A549 (cell line): ENCODE results near the gene HFM1.
"Not testable (repeated sequence)": the region's sequence is repeated elsewhere in the genome, so short reads cannot be mapped to it uniquely, and the experiment has no call there.

Experiments used
- BHLHE40 ChIP-seq: IDR thresholded peaks from 2 replicates; pipeline ENCODE4 v1.6.1; 2012; ENCODE audit warnings: low read depth, low read length, inconsistent platforms
- CBX2 ChIP-seq: fragments of 200-600 bp; sonication (generic); IDR thresholded peaks from 2 replicates; pipeline ENCODE4 v1.6.1; 2016; ENCODE audit warnings: low read depth, mild to moderate bottlenecking, borderline replicate concordance
- CBX8 ChIP-seq: fragments of 200-600 bp; sonication (generic); IDR thresholded peaks from 2 replicates; pipeline ENCODE4 v1.6.1; 2016
- CEBPB ChIP-seq, 2 experiments: fragments of >200 bp in 1 of 2; sonication (Bioruptor Twin) in 1 of 2; formaldehyde crosslinking in 1 of 2; IDR thresholded peaks; 2 replicates each; pipeline ENCODE4 v1.6.1; 2012 to 2016
- CTCF ChIP-seq: fragments of >200 bp; sonication (Bioruptor Twin); formaldehyde crosslinking; IDR thresholded peaks from 3 replicates; pipeline ENCODE4 v1.5.1; 2016
- EP300 ChIP-seq, 2 experiments: fragments of >200 bp; sonication (Bioruptor Twin); formaldehyde crosslinking; IDR thresholded peaks; 2 replicates in 1 of 2; 3 replicates in 1 of 2; pipeline ENCODE4 v1.6.1; 2016 to 2017
- MAX ChIP-seq: IDR thresholded peaks from 2 replicates; pipeline ENCODE4 v1.6.1; 2012
- POLR2A ChIP-seq: IDR thresholded peaks from 2 replicates; pipeline ENCODE4 v1.6.1; 2012; ENCODE audit warnings: mild to moderate bottlenecking, low read length
- RNF2 ChIP-seq: fragments of 200-600 bp; sonication (generic); IDR thresholded peaks from 2 replicates; pipeline ENCODE4 v1.6.1; 2016; ENCODE audit warnings: low read depth, mild to moderate bottlenecking, antibody characterized with exemption, moderate library complexity, borderline replicate concordance
- ZSCAN20 ChIP-seq: fragments of 250-450 bp; sonication (Bioruptor Pico); IDR thresholded peaks from 2 replicates; pipeline ENCODE4 v1.8.0; 2022; ENCODE audit warnings: mild to moderate bottlenecking, moderate library complexity

- TF ChIP-seq MAX; CBX8; POLR2A; BHLHE40; EP300 (IDR thresholded peaks at IDR 0.05); CTCF; ZSCAN20 (CRISPR knock-in tag); CBX2; CEBPB (IDR thresholded peaks at IDR 0.05); RNF2: not testable (repeated sequence)
Observed at GRCh38 chr1:91372230-91372629, 32.4 kb downstream of the HFM1 start.
